Stimulated activated CD4-positive, alpha-beta T cell treated with anti-CD3 and anti-CD28 coated beads, Interleukin-4, amount 100 ng/mL, for 24 hours (primary cell): ENCODE results near the gene SIK1.
"Not testable (repeated sequence)": the region's sequence is repeated elsewhere in the genome, so short reads cannot be mapped to it uniquely, and the experiment has no call there.

Source experiments
- DNase-seq: peaks from one replicate; pipeline ENCODE4 v3.0.0-alpha.2; 2020

Gene SIK1

DNA sequence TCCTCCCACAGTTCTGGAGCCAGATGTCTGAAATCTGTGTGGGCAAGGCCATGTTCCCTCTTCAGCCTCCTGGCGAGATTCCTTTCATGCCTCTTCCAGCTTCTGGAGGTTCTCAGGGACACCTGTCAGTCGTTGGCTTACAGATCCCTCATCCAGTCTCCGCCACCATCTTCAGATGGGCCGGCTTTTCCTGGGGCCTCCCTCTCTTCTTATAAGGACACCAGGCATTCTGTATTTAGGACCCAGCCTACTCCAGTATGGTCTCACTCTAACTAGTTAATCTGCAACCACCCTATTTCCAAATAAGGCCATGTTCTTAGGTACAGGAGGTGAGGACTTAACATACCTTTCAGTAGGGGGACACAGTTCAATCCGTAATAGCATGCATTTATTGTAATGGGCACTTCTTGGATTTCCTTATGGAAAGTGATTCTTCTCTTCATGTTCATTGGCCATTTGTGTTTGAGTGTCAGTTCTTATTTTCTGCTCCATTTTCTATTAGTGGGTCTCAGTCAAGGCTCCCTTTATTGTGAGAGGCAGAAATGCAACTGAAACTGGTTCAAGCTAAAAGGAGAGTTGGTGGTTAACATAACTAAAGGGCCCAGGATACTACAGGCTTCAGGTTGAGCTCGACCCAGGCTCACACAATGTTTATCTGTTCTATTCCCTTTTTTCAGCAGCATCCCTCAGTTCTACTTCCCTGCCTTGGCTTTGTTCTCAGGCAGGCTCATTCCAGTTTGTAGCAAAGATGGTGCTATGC lies 12.6 kb upstream of the SIK1 start:
- DNase-seq: not testable (repeated sequence)

DNA sequence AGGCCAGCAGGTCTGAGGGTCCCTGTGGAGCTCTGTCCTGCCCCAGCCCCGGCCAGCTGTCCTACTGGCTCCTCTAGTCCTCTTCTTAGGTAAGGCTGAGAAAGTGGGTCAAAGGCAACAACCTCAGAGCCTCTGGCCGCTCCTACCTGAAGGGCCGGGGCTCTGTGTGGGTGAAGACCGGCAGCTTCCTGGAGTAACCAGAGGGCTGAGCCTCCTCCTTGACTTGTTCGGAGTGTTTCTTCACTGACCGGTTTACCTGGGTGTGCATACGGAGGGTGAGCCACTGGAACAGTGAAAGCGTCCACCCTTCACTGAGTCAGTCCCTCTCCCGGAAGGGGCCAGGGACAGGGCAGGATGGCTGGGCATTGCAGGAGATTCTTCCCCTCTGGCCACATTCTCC lies 9.3 kb upstream of the SIK1 start:
- not testable (repeated sequence) for DNase-seq

DNA sequence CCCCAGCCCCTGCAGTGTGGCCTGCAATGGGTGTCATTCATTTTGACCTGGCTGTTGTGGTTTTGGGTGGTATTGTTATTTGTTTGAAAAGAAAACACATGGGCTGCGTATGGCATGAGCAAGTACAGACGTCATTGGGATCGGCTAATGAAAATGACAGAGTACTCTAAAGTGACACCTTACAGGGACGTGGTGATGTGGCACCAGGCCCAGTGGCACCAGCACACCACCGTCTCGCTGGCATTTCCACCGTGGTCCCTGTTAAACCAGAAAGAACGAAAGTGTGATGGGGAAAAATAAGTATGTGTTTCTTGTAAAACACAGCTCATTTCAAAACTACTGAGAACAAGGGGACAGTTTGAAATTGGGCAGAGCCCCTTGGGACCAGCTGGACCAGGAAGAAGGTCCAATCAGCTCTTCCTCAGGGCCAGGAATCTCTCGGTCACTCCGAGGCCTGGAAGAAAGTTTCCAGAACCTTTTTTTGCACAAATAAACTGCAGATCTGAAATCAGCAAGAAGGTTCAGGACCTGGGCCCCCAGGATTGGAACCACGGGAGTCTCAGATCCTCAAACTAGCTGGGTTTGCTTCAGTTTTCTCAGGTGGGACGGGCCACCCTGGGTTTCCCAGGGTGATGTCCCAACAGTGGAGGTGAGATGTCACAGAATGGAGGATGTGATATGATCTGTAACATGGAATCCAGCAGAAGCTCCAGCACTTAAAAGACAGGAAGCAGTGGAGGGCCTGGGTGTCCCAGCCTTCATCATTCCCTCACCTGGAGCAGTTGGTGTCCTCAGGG lies 6.6 kb upstream of the SIK1 start:
- DNase-seq: not testable (repeated sequence)

DNA sequence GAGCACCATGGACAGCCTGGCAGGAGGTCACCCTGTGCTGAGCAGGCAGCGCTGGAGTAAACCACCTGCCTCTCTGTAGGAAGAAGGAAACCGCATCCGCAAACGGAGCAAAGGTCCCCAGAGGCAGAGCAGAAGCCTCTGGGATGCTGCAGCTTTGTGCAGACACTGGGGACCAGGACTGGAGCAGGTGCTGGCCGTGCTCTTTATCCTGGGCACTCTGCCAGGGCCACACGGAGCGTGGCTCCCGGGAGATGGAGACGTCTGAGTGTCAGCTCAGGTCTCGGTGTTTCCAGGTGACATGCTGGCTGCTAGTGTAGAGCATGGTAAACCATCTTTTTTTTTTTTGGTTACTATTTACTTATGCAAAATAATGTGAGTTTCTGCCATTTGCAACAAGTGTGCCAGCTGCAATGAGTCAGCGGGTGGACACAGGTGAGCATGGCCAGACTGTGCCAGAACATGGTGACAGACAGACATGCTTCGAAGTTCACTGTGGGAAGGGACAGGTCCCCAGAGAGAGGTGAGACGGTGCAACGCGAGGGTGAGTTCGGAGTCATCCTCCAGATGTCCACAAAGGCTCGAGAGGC lies 4.0 kb upstream of the SIK1 start:
- DNase-seq: not testable (repeated sequence)

DNA sequence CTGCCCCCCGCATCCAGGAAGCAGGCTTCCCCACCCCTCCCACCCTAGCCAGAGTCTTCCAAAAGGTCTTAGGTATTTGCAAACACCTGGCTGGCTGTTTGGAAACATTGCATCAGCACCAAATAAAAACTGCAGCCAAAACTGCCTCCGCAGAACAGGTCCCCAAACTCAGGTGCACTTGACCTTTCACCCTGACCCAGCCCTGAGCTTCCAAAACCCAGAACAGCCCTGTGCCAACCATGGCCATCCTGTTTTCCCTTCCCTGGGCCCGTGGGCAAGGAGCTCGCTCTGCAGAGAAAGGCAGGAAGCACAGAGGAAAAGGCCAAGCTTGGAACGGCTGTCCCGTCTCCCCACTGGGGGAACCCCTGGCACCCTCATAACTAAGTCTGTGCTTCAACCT lies 2.0 kb upstream of the SIK1 start:
- not testable (repeated sequence) for DNase-seq

DNA sequence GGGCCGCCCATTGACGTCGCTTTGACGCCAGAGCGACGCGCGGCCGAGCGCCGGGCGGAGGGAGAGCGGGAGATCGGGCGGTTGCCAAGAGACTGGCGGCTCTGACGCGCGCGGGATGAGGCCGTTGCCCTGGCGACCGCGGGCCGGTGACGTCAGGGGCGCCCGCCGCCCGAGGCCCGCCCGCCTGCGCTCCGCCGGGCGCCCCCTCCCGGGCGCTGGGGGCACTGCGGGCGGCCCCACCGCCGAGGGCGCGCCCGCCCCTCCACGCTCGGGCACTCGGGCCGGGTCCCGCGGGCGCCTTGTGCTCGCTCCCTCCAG lies 270 bp upstream of the SIK1 start:
- not testable (repeated sequence) for DNase-seq

DNA sequence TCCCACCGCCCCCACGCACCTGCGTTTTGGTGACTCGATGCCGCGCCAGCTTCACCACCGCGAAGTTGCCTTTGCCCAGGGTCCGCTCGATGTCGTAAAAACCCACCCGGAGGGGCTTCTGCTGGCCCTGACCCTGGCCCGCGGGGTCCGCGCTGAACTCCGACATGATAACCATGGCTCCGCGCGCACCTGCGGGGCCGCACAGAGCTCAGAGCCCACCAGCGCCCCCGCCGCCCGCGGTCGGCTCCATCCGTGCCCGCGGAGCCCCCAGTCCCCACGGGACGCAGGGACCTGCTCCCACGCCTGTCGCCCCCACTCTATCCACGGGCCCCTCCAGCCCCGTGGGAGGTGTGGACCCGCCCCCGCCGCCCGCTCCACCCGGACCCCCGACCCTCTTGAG lies 927 bp downstream of the SIK1 start:
- not testable (repeated sequence) for DNase-seq

DNA sequence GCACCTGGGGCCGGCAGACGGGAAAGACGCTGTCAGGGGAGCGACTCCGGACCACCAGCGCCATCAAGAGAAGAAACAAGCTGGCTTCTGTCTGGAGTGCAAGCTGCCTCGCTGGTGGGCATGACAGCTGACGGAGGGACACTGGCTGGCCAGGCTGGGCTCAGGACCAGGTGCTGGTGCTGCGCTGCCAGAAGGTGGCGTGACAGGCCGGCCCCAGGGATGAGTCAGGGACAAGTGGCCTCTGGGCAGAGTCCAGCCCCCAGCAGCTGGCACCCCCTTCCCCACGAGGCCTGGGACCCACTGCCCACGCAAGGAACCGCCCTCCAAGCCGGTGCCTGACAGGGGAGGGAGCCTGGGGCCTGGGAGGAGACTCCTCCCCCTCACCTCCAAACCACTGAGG lies 7.5 kb downstream of the SIK1 start:
- DNase-seq: not testable (repeated sequence)

DNA sequence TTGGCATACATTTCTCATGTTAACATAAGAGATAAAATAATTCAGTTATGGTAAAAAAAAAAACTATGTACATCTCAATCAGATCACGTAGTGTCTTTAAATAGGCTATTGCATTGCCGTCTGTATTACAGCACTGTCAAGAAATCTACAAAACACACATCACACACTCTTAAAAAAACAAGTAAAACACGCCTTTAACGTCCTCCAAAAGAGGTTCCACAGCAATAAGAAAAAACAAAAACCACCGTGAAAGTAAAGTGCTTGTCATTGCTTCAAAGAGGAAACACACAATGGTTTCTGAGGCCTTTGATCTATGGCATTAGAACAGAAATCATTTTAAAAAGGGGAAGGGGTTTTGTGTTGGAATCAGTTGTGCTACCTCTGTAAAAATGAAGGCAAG lies 12.4 kb downstream of the SIK1 start:
- DNase-seq: not testable (repeated sequence)

DNA sequence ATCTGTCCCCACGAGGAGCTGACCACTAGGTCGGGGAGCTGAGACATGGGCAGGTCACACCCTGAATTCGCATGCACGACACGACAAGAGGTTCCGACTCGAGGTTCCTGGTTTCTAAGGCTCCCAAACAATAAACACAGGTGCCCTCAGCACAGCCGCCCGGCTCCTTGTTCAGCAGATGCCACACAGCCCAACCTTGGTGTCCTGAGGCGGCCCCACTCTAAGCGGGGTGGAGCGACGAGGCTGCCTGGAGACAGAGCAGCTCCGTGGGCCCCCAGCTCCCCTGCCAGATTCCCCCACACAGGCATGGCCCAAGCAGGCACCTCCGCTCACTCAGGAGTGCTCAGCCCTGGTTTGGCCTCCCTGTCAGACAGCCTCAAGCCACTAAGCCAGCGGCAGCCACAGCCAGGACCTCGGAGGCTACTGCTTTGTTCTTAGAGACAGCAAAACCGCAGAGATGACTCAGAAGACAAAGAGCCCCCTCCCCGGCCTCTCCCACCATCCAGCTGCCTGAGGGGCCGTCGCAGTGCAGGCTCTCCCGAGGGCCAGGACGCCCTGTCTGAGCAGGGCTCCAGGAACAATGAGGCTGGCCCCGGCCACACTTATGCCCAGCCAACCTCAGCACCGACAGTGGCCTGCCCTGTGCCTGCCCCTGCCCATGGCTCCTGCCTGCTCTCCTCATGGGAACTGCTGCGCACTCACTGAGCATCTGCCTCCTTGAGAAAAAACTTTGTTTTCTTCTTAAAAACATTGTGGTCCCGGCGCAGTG lies 14.7 kb downstream of the SIK1 start:
- not testable (repeated sequence) for DNase-seq

DNA sequence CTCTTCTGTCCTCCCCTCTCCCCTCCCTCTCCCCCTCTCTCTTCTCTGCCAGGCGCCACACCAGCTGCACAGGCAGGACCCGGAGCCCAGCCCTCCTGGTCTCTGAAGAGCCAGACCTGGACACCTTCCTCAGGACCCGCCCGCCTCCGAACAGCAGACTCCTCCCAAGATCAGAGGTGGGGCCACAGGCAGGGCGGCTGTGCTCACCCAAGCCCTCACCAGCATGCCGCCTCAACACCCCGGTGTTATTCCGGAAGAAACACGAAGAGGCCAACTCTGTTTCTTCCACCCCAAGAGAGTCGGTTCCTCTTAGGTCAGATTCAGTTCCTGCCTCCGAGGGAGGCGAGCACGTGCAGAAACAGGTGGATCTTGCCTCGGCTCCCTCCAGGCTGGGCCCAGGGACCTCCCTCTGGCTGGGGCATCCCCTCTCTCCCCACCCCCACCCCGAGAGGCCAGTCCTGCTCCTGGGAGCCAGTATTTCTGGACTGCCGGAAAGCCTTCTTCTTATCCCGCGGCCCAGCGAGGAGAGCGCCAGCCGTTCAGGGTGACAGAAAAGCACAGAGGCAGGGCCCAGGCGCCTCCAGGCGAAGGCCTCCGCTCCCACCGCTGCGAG lies 16.4 kb downstream of the SIK1 start:
- not testable (repeated sequence) for DNase-seq

DNA sequence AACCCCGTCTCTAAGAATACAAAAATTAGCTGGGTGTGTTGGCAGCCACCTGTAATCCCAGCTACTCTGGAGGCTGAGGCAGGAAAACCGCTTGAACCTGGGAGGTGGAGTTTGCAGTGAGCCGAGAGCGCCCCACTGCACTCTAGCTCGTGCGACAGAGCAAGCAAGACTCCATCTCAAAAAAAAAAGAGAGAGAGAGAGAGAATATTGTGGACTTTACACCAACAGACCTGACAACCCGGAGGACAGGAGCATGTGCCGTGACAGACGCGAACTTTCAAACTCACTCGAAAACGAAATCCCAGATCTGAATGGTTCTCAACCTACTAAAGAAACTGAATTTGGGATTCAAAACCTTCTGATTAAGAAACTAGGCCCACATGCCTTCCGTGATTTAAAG lies 19.8 kb downstream of the SIK1 start:
- DNase-seq: not testable (repeated sequence)

DNA sequence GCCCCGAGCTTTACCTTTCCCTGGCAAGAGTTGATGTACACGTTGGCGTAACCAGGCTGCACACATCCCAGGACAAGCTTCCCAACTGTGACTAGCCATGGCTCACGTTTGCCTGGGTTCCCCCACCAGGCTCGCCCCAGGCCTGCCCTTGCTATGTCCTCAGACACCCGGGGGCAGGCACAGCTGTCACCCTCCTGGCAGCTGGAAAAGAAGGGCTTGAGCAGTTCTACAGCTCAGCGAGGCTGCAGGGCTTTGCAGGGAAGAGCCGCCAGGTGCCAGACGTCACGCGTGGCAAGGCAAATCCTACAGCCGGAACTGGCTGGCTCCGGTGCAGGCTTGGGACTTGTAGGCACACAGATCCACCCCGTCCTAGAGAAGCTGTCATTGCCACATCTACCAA lies 22.5 kb downstream of the SIK1 start:
- DNase-seq: not testable (repeated sequence)

DNA sequence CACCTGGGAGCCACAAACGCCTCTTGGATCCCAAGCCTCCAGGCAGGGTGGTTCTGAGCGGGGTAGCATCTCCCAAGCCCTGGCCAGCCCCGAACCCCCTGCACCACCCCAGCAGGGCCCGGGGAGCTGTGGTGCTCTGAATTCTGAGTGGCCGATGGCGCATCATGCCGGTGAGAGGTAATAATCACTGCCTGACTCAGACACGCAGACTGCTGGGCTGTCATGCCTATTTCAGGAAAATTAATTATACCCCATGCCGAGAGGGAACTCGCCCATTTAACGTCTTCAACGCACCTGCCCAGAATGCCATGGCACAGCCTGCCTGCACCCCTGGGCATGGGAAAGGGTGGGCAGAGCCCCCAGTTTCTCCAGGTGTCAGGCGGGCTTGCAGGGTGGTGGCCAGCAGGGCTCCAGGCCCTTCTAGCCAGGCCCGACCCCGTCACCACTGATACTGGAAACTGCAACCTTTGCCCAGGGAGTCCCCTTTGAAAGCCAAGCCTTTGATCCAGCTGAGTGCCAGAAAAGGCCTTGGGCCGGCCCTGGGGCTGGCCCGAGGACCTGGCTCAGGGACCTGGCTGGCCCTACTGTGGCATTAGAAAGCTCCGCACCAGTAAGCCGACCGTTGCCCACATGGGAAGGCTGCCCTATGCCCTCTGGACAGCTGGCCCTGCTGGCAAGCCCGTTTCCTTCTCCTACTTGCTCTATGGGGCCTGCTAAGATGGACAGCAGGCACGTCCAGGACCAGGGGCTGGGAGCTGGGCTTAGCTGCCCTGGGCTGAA lies 23.1 kb downstream of the SIK1 start:
- not testable (repeated sequence) for DNase-seq

DNA sequence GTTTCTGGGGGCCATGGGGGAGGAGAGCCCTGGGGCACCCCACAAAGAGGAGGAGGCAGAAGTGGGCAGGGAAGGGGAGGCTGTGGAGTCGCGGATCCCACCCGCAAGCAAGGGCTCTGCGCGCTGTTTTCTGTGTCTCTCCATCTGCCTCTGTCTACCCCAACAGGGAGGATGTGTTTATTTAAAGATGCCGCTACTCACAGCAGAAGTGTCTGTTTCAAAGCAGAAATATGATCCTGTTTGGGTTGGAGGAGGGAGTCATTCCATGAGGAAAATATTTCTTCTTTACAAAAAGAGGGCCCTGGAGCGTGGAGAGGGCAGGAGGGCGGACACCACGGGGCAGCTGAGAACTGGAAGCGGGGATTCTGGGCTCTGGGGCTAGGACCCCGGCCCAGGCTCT lies 25.8 kb downstream of the SIK1 start:
- not testable (repeated sequence) for DNase-seq

DNA sequence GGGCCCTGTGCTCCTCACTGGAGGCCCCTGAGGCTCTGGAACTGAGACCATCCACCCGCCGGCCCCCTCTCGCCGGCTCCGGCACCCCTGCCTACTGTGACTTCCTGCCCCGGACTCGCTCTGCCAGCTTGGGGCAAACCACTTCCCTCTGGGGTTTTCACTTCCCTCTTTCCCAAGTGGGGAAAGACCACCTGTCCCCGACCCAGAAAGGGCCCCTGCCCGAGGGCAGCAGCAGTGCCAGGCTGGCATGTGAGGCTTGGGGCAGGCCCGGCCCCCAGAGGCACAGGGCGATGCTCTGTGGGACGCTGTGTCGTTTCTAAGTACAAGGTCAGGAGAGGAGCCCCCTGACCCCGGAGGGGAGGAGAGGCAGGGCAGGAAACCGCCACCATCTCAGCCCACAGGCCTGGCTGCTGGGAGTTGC lies 27.3 kb downstream of the SIK1 start:
- not testable (repeated sequence) for DNase-seq

DNA sequence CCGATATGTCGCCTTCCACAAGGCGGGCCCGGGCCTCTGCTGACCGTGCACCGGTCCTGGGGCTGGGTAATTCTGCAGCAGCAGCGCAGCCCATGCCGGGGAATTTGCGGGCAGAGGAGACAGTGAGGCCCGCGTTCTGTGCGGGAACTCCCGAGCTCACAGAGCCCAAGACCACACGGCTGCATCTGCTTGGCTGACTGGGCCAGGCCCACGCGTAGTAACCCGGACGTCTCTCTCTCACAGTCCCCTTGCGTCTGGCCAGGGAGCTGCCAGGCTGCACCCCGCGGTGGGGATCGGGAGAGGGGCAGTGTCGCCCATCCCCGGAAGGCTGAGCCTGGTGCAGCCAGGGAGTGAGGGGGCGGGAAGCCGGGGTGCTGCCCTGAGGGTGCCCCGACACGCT lies 27.8 kb downstream of the SIK1 start:
- DNase-seq: not testable (repeated sequence)

DNA sequence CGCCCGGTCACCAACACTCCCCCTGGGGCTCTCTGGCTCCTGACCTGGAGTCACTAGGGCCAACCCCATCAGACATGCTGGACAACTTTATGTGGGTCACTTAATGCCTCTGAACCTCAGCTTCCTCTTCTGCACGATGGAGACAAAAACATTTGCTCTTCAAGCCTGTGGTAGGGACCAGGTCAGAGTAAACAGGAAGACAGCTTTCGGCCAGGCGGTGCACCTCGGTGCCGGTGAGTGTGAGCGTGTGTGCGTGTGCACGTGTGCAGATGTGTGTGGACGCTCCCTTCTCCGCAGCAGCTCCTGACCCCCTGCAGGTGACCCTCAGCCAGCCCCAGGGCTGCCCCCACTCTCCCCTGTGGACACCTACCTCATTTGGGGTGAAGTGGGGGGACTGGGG lies 28.4 kb downstream of the SIK1 start:
- not testable (repeated sequence) for DNase-seq

DNA sequence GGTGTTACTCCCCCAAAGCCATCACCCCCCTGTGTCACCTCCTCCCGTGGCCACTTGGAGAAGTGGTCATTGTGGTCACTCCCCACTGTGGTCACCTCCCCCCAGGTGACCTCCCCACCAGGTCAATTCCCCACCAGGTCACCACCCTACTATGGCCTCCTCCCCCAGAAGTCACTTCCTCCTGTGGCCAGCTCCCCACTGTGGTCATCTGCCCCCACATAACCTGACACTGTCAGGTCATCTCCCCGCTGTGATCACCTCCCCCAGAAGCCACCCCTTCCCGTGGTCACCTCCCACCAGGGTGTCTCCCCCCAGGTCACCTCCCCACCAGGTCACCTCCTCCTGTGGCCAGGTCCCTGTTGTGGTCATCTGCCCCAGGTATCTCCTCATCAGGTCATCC lies 28.9 kb downstream of the SIK1 start:
- not testable (repeated sequence) for DNase-seq

DNA sequence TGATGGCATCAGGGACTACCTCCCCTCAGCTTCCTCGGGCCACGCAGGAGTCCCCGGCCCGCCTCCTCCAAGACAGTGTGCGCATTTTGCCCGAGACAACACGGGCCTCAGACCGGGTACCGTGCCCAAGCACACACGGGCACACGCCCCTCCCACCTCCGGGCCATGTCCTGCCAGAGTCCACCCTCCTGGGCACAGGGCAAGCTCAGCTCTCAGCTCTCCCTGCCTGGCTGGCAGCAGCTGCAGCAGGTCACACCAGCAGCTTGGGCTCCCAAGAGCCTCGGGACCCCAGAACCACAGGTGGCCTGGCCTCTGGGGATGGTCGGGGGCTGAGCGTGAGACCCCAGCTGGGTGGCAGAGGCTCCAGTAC lies 29.5 kb downstream of the SIK1 start:
- DNase-seq: not testable (repeated sequence)

DNA sequence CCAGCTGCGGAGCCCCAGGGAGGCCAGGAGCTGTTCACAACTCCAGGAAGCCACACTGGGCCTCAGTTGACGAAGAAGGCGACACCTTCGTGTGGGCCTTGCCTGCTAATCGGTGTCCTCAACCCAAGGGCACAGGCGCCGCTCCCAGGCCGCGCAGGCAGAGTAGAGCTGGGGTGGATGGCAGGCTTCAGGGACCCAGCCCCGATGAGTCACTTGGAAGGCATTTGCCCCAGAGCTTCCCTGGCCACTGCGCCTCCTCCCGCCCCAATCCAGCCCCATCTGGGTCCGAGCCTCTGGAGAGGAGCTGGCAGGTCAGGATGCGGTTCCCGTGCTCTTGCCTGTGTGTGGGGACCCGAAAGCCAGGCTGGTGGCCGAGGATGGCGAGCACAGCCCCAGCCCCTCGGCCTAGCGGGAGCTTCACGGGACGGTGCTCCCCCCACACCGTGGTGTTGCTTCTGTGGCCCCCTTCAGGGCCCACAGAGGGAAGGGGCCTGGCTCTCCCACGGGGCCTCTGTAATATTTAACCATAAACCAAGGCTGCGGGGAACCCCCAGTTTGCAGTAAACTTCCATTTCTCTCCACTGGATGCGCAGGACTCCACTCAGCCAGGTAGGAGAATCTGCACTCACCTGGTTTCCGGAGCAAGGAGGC lies 30.0 kb downstream of the SIK1 start:
- DNase-seq: not testable (repeated sequence)
